HG03045 (cell line): Measurements from ENCODE around the gene NRROS.
A peak's percentile ranks its signal among the peaks of the same experiment; 100 is the strongest.

Source experiments
- ATAC-seq: cut with Tn5 transposase; IDR thresholded peaks from one replicate; pipeline ENCODE4 v1.9.1; 2021; ENCODE audit warnings: mild to moderate bottlenecking, moderate library complexity; ENCODE audit not compliant: unreplicated experiment

NRROS gene

GRCh38 chr3:196677353-196677752, 37.9 kb downstream of the NRROS start:
- no peak for ATAC-seq

DNA sequence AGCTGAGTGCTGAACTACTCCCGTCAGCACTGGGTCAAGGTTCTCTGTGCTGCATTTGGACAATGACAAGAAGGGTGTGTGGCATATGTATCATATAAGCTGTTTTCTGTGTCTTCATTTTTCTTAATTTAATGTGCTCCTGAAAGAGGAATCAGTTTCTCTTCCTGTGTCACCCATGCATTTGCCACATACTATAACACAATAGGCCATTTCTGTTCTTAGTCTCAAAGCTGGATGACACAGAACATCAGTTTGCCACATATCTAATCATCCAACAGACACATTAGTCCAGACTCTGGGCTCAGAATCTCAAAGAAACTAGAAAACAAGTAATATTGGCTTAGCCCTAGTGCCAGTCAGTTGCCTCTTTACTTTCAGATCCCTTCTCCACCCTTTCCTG, 38.4 kb downstream of the NRROS start:
- ATAC-seq, result no peak

- ATAC-seq, result peak; percentile 84
Measured at GRCh38 chr3:196684548-196685407, 45.3 kb downstream of the NRROS start.

- ATAC-seq, result no peak
Measured at GRCh38 chr3:196686436-196686835, 46.9 kb downstream of the NRROS start.

DNA sequence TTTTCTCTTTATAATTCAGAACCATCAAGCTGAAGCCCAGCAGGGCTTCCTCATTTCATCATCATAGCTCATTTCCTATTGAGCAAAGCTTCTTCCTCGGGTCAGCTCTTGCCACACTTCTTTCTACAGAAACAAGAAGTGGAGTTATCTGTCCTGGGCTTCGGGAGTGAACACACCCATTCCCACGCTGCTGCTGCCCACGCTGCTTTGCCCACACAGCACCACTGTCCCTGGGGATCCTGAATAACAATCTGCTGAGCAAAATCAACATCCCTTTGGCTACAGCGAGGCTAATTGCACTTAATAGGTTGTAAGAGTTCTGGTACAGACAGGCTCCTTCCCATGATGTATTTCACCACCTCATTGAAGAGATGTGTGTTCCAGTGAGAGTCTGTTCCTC, 48.9 kb downstream of the NRROS start:
- ATAC-seq, result no peak

DNA sequence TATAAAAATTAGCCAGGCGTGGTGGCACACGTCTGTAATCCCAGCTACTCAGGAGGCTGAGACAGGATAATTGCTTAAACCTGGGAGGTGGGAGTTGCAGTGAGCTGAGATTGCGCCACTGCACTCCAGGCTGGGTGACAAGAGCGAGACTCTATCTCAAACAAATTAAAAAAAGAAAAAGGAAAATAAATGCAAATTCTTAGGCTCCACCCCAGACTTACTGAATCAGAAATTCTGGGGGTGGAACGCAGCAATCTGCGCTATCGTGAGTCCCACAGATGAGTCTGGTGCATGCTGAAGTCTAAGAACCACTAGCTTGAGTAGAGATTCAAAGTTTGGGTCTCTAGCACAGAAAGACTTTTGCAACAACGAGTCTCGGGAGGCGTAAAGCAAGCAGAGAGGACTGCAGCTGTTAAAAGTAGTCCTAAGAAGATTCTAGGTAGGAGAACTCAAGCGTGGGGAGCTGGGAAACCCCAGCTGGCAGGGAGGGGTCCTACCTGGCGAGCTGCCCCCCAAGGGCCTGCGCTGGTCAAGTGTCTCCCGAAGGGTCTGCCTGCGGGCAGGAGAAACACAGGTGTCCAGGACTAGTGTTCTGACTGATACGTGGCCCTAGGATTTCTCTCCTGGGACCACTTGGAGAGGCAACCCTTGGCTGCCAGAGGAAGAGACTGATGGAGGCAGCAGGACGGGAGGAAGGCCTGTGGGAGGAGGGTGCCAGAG, 50.6 kb downstream of the NRROS start:
- ATAC-seq, result no peak

- no peak for ATAC-seq
Measured at GRCh38 chr3:196691386-196691785, 51.9 kb downstream of the NRROS start.

GRCh38 chr3:196694202-196694638, 54.7 kb downstream of the NRROS start:
- ATAC-seq, result no peak

GRCh38 chr3:196694941-196695848, 55.7 kb downstream of the NRROS start:
- ATAC-seq, result no peak

GRCh38 chr3:196695849-196696226, 56.3 kb downstream of the NRROS start:
- ATAC-seq, result no peak

GRCh38 chr3:196697270-196697669, 57.8 kb downstream of the NRROS start:
- no peak for ATAC-seq

DNA sequence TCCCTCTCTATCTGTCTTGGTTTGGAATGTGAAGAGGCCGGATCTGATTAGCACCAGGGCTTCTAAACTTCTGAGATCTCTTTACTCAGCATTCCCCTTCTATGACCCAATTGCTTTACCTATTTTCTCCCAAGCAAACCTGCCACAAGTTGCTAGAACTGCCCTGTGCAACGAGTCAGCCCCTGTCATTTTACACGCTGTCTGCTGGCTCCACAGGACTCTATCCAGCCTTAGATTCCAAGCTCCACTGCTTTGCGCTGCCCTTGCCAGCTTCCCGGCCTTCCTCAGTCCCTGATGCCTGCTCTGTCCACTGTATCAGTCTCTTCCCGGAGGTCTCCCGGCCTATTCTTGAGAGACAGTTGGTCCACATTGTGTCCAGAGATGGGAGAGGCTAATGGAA, 60.3 kb downstream of the NRROS start:
- ATAC-seq, result no peak

DNA sequence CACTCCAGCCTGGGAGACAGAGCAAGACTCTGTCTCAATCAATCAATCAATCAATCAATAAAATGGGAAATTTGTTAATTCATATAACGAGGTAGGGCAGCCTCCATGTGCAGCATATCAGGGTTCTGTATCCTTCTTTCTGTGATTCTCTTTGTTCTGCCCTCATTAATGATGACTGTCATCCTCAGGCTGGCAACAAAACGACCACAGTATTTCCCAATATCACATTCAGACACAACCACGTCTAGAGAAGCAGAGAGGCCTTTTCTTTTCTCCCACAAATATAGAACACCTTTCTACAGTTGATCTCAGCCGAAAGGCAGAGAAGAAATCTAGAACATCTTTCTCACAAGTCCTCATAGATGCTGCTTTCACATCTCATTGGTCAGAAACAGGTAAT, 61.3 kb downstream of the NRROS start:
- ATAC-seq, result no peak

DNA sequence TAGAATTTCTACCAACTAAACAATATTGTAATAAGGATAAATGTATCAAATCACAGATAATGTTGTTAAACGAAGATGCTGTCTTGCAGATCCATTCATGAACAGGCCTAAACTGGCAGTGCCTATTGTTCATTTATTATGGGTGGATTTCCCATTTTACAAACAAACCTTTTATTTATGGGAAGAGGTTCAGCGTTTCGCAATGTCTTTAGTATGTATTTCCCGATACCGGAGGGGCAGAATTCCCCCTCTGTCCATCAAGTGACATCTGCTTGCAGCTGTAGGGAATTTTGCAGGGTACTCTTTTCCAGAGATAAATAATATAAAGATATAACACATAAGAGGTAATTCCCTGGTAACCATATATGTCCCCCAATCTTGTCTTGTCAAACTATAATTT, 66.8 kb downstream of the NRROS start:
- ATAC-seq, result no peak

DNA sequence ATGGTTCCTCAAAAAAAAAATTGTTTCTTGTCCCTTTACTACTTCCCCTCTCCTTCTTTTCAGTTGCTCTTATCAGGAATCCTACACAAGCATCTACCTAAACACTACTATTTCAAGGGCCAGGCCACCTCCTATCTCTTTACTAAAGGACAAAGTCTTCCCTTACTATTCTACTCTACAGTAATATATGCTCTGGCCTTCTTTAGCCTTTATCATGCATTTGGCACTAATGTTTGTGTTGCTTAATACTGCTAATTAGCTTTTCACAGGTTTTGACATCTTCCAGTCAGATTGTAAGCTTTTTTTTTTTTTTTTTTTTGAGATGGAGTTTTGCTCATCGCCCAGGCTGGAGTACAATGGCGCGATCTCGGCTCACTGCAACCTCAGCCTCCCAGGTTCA, 67.2 kb downstream of the NRROS start:
- no peak for ATAC-seq

- no peak for ATAC-seq
Measured at GRCh38 chr3:196707566-196707965, 68.1 kb downstream of the NRROS start.

DNA sequence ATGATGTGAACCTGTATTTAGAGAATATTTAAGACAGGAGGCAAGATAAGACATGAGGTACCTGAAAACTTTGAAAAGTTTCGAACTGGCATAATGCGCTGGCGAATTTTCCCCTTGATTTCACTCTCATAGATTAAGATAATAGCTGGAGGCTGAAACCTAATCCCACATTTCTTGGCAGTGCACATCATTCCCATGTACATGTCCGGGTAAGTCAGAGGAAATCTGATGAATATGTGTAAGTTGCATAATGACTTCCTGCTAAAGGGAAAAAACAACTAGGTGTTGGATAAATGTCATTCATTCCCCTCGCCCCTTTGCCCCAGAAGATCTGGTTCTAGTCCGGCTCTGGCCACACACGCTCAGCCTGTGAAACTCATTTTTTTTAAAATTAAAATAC, 69.0 kb downstream of the NRROS start:
- ATAC-seq, result no peak
